ENCODE results near the gene TUBB. TPM values are rescaled to one million over a fixed set of nuclear protein-coding genes. Genes with fewer than 3 reads are reported as not detected.

TUBB gene
- polyA plus RNA-seq, 2 of the 4 experiments (the other 2 are of a cell fraction), result 691 to 1,044 TPM

DNA sequence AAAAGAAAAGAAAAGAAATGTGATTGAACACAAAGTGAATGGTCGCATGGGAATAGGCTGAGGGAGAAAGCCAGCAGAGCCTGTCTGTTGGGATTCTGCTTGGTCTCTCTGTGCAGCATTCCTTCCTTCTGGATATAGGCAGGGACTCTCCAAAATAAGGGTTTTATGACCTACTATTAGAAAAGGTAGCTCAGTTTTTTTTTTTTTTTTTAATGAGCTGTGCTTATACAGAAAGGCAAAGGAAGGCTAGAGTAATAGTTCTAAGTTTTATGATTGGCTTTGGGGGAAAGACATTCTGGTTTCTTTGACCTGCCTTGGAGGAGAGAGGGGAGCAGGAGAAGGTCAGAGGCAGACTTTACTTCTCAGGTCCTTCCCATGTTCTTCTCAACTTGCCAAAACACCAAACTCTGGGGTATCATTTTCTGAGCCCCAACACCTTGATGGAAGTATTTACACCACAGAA is 43.0 kb downstream of the TUBB start:
- Histone ChIP-seq H3K4me2 (peak overlapping the region; percentile 67), H3K9me3 (no peaks in the 10 kb centered on the region), H3K4me3 (no peak overlapping the region), H3K4me1 (peaks cover 79% of the 10 kb centered on the region), H3K27ac (peak overlapping the region; percentile 93 to 97)
- ChIA-PET POLR2A (interaction anchor here (1.0 to 2.3 kb wide), 2 partner anchors 11 to 19 kb away, joined by 3 to 12 read pairs; no protein-coding TSS in a partner anchor), CTCF (interaction anchor here (0.6 to 0.7 kb wide), 3 partner anchors 8 to 115 kb away, joined by 3 to 4 read pairs (median 4); no protein-coding TSS in a partner anchor)
- 74% methylated on average over 1 of the region's 1 CpG for WGBS (ENCODE audit: missing lambda C conversion rate)
- TF ChIP-seq NPAS2 (CRISPR knock-in tag; IDR thresholded peaks at IDR 0.05; ENCODE audit: borderline replicate concordance), result no peak
- TF ChIP-seq NFE2L2 (conservative IDR thresholded peaks at IDR 0.05; ENCODE audit: low read length), result no peak
- no peak for TF ChIP-seq E2F6 (IDR thresholded peaks at IDR 0.05; ENCODE audit: borderline replicate concordance, low read depth)
- no peak for TF ChIP-seq RFX5 (IDR thresholded peaks at IDR 0.05)
- no peak for TF ChIP-seq EP300 (IDR thresholded peaks at IDR 0.05)
- TF ChIP-seq MAFK (IDR thresholded peaks at IDR 0.05; ENCODE audit: partially characterized antibody), result no peak
- no peak for TF ChIP-seq PHF8 (IDR thresholded peaks at IDR 0.05; ENCODE audit: borderline replicate concordance, low read depth)
- TF ChIP-seq TFCP2L1 (CRISPR knock-in tag; IDR thresholded peaks at IDR 0.05), result no peak
- no peak for TF ChIP-seq CHD4 (IDR thresholded peaks at IDR 0.05; ENCODE audit: borderline replicate concordance)
- TF ChIP-seq CEBPB (IDR thresholded peaks at IDR 0.05), result no peak
- no peak for TF ChIP-seq MAZ (IDR thresholded peaks at IDR 0.05; ENCODE audit: borderline replicate concordance, low read depth, low read length)
- TF ChIP-seq CBX8 (IDR thresholded peaks at IDR 0.05), result no peak
- no peak for FAIRE-seq
- no peak for DNase-seq (ENCODE audit: low read depth in 1 of 2, low spot score in 1 of 2)
- no peak for ATAC-seq

DNA sequence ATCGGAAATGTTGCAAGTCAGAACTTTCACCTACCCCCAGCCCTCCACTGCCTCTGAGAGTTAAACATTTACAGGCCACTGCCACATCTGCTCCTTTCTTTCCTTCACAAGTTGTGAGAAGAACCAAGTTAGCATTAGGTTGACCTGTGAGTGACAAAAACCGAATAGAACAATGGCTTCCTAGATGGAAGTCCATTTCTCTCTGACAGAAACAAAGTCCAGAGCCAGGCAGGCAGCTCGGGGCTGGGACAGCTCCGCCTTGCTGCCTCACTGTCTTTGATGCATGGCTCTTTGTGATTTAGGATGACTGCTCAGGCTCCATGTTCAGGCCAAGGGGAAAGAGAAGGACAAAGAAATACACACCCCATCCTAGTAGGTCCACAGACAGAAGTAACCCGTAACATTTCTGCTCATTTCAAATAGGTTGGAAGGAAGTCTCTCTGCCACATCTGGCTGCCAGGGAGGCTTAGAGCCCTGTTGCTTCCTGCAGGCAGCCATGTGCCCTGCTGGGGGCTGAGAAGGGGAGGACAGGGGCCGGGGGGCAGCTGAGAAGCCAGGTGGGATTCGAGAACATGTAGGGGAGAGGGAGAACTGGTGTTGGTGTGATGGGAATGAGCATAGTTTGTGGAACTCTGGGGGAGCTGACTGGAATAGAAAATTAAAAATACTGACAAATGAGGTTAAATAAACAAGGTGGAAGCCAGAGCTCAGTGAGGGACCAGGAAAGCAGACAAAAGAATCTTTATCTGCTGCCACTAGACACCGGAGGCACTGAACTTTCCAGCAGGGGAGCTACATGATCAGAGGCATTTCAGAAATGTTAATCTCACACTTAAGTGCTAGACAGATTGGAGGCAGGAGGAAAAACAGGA is 43.7 kb downstream of the TUBB start:
- ChIA-PET POLR2A (interaction anchor here (0.7 to 2.3 kb wide), 3 partner anchors 12 to 18 kb away, joined by 3 to 12 read pairs (median 3); no protein-coding TSS in a partner anchor), CTCF (interaction anchor here (0.6 to 1.3 kb wide), 9 partner anchors 7 to 121 kb away, joined by 3 to 4 read pairs (median 3); partner anchors contain the start of gene DDR1)
- Histone ChIP-seq H3K4me2 (peak overlapping the region; percentile 67), H3K4me3 (no peak overlapping the region), H3K4me1 (peaks cover 81% of the 10 kb centered on the region), H3K27ac (peak overlapping the region; percentile 93 to 97), H3K9me3 (no peaks in the 10 kb centered on the region)
- ATAC-seq, result peak in 1 of 2 experiments; percentile 49; a peak in 3 of 6 replicates
- FAIRE-seq, result no peak
- WGBS (ENCODE audit: missing lambda C conversion rate), result 14% methylated on average over 7 of the region's 8 CpGs
- peak in 1 of 2 experiments; percentile 68 for DNase-seq (ENCODE audit: low read depth in 1 of 2, low spot score in 1 of 2)
- TF ChIP-seq CEBPB (IDR thresholded peaks at IDR 0.05) (peak in 1 of 2 experiments; percentile 39; a peak in 1 of 4 replicates), ZC3H11A (IDR thresholded peaks at IDR 0.05) (no peak), MAFK (IDR thresholded peaks at IDR 0.05; ENCODE audit: partially characterized antibody) (no peak), EP300 (IDR thresholded peaks at IDR 0.05) (peak in 1 of 2 experiments; percentile 50; a peak in 2 of 5 replicates), HMGXB4 (CRISPR knock-in tag; IDR thresholded peaks at IDR 0.05; ENCODE audit: borderline replicate concordance) (no peak), JUNB (IDR thresholded peaks at IDR 0.05) (no peak), HOXB13 (CRISPR knock-in tag; IDR thresholded peaks at IDR 0.05; ENCODE audit: low read depth) (peak; percentile 78), TFCP2L1 (CRISPR knock-in tag; IDR thresholded peaks at IDR 0.05) (no peak), FOXS1 (CRISPR knock-in tag; IDR thresholded peaks at IDR 0.05) (0 out of 2 replicates have a peak, but pooled peaks have one; percentile 41), ELK1 (IDR thresholded peaks at IDR 0.05; ENCODE audit: low read depth, low read length) (no peak), ZNF302 (CRISPR knock-in tag; IDR thresholded peaks at IDR 0.05) (no peak), NFE2L2 (conservative IDR thresholded peaks at IDR 0.05; ENCODE audit: low read length) (no peak), EHF (CRISPR knock-in tag; IDR thresholded peaks at IDR 0.05) (no peak), PBX3 (IDR thresholded peaks at IDR 0.05) (no peak), CBX2 (IDR thresholded peaks at IDR 0.05; ENCODE audit: borderline replicate concordance, low read depth) (no peak), FOSB (CRISPR knock-in tag; IDR thresholded peaks at IDR 0.05) (no peak)
- TF ChIP-seq, protein P1, sequence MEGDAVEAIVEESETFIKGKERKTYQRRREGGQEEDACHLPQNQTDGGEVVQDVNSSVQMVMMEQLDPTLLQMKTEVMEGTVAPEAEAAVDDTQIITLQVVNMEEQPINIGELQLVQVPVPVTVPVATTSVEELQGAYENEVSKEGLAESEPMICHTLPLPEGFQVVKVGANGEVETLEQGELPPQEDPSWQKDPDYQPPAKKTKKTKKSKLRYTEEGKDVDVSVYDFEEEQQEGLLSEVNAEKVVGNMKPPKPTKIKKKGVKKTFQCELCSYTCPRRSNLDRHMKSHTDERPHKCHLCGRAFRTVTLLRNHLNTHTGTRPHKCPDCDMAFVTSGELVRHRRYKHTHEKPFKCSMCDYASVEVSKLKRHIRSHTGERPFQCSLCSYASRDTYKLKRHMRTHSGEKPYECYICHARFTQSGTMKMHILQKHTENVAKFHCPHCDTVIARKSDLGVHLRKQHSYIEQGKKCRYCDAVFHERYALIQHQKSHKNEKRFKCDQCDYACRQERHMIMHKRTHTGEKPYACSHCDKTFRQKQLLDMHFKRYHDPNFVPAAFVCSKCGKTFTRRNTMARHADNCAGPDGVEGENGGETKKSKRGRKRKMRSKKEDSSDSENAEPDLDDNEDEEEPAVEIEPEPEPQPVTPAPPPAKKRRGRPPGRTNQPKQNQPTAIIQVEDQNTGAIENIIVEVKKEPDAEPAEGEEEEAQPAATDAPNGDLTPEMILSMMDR (IDR thresholded peaks at IDR 0.05), result no peak
- TF ChIP-seq, protein P2, sequence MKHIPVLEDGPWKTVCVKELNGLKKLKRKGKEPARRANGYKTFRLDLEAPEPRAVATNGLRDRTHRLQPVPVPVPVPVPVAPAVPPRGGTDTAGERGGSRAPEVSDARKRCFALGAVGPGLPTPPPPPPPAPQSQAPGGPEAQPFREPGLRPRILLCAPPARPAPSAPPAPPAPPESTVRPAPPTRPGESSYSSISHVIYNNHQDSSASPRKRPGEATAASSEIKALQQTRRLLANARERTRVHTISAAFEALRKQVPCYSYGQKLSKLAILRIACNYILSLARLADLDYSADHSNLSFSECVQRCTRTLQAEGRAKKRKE (CRISPR knock-in tag; IDR thresholded peaks at IDR 0.05; ENCODE audit: low read depth), result peak; percentile 30; the same call in 1 of the 2 replicates
- TF ChIP-seq, protein P3, sequence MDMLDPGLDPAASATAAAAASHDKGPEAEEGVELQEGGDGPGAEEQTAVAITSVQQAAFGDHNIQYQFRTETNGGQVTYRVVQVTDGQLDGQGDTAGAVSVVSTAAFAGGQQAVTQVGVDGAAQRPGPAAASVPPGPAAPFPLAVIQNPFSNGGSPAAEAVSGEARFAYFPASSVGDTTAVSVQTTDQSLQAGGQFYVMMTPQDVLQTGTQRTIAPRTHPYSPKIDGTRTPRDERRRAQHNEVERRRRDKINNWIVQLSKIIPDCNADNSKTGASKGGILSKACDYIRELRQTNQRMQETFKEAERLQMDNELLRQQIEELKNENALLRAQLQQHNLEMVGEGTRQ (IDR thresholded peaks at IDR 0.05), result no peak

All from A549 (cell line).